ENCODE measurements around the gene RUNX1. TPM values are rescaled to one million over a fixed set of nuclear protein-coding genes. Genes with fewer than 3 reads are reported as not detected.

The RUNX1 gene
- total RNA-seq, 4 donors from 2014 or later, result 16.2 to 34.6 (median 26.4) TPM

DNA sequence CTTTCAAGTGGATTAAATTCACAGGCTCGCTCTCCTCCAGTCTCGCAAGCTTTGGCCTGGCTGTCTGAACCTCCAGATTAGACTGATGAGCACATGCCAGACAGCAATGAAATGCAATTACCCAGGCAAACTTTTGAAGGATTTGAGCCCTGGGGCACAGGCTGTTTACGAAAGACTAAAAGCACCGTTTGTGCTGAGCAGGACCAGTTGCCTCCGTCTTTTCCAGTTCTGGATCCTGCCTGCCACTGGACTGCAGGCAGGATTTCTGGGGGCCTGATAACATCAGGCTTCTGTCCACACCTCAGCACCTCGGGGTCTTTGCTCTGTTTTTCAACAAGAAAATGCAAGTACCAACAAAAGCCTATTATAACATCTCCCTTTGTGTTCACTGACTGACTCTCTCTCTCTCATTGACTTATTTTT is 234.6 kb downstream of the RUNX1 start:
- TF ChIP-seq, protein P1, sequence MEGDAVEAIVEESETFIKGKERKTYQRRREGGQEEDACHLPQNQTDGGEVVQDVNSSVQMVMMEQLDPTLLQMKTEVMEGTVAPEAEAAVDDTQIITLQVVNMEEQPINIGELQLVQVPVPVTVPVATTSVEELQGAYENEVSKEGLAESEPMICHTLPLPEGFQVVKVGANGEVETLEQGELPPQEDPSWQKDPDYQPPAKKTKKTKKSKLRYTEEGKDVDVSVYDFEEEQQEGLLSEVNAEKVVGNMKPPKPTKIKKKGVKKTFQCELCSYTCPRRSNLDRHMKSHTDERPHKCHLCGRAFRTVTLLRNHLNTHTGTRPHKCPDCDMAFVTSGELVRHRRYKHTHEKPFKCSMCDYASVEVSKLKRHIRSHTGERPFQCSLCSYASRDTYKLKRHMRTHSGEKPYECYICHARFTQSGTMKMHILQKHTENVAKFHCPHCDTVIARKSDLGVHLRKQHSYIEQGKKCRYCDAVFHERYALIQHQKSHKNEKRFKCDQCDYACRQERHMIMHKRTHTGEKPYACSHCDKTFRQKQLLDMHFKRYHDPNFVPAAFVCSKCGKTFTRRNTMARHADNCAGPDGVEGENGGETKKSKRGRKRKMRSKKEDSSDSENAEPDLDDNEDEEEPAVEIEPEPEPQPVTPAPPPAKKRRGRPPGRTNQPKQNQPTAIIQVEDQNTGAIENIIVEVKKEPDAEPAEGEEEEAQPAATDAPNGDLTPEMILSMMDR (IDR thresholded peaks at IDR 0.05; ENCODE audit: low read depth), result no peak

DNA sequence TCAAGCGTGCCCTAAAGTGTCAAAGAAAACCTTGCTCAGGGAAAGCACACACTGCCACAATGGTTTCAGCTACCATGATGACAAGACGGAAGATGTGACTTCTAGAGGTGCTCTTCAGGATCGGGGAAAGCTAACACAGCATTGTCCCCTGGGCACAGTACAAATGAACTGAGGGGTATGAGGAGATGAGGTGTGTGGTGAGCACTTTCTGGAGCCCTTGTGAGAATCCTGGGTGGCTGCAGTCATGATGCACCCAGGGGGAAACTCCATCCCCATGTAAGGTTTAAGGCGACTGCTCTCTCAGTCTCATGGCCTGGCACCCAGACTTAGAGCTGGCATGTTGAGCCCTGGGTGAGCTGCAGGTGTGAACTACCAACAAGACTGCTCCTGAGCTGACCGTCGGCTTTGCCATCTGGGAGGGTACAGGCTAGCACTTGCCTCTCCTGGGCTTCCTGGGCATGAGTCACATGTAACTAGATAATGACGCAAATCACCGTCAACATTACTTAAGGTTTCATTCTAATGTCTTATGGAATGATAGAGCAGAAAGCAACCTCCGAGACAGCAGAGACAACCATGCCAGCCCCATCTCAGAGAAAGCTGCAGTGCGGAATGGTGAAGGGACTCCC is 235.7 kb downstream of the RUNX1 start:
- TF ChIP-seq, protein P1 (IDR thresholded peaks at IDR 0.05; ENCODE audit: low read depth), result no peak

DNA sequence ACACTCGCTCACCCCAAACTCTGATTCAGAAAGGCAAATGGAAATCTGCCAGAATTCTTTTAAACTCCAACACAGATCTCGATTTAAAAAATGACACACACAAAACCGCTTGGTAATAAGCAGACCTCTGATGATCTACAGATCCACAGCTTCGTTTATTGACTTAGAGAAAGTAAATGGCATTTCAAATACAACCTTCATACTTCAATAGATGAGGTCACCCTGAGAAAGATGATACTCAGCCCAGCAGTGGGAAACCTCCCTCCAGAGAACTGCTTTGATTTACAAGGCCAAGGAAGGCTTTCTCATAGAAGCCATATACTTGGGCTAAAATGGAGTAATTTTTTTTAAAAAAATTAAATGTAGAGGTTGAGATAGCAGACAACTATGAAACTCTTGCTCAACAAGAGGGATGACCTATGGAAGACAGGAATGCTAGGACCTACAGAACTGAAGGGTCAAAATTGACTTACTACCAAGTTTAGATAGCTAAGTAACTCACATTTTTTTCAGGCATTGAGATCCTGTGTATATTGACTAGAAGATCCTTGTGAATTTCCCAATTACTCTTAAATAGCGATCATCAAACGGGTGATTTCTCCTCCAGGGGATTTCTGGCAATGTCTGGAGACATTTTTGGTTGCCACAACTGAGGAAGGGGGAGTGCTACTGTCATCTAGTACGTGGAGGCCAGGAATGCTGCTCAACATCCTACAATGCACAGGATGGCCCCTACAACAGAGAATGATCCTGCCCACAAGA is 236.4 kb downstream of the RUNX1 start:
- TF ChIP-seq, protein P1 (IDR thresholded peaks at IDR 0.05; ENCODE audit: low read depth), result no peak

DNA sequence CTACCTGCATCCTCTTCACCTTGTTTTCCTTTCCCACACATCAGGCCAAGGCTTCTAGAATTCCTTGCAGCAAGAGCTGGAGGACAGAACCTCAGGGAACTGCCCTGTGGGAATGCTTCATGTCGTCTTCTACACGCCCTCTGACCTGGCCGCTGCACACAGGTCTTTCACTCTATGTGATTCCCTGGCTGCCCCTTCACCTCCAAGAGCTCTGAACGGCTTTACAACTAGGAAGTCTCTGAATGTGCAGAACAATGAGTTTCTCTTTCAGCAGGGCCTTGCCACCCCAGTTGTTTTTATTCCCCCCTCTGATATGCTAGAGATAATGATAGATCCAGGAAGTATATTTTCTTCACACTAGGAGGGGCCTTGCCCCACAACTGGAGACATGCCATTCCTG is 237.7 kb downstream of the RUNX1 start:
- TF ChIP-seq, protein P1 (IDR thresholded peaks at IDR 0.05; ENCODE audit: low read depth), result no peak

DNA sequence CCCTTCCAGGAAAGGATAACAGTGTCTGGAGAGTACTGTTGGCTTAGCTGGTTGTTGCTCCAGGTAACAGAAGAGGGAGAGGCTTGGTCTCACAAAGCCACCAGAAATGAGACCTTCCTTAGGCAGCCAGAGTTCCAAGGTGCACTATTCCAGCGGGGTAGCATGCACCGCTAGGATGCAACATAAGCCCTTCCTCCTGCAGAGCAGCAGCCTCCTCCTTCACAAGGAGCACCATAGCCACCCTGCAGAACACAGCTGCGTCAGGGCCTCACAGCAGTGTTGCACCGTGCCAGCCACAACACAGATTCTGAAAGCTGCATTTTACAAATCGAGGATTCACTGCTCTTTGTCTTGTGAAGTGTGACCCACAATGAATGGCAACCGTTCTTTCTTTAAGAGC is 238.3 kb downstream of the RUNX1 start:
- TF ChIP-seq, protein P1 (IDR thresholded peaks at IDR 0.05; ENCODE audit: low read depth), result no peak

DNA sequence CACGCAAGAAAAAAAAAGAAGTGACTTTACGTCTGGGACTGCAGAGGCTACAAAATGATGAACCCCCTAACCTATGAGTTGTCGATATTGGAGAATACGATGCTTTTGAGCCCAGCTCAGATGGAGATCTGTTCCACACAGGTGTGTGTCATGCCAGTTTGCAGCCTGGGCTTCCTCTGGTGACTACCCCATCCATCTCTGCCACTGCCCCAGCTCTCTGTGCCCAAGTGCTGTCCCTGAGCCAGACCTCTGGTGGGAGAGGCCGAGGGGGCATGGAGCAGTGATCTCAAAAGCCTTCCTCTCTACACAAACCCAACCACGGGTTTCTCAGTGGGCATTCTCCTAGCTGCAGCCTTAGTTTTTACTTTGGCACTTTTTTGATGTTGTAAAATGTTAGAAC is 239.3 kb downstream of the RUNX1 start:
- TF ChIP-seq, protein P1 (IDR thresholded peaks at IDR 0.05; ENCODE audit: low read depth), result no peak

DNA sequence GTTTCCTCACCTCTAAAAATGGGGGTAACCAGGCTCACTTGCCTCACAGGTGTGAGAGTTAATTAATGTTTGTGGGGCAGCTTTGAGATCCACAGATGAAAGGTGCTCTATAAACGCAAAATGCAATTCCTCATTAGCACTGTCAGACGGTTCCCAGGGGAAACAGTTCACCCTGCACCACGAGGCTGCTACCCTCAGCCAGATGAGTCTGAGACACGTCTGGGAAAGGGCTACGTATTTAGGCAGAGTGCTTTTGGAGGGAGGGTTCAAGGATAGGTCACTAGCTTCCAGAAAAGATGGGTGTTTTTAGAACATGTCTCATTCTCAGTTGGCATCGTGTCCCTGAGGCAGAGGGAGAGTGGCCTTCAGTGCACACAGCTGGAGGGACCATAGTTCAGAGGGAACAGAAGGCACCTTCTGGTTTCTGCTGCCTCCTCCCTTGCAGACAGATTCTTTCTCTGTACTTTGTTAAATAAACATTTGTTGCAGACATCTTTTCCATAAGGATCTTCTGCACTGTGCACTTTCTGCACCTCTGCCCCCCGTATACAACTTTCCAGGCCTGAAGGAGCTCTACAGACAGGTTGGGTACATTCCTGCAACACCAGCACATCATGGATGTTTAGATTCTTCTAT is 240.4 kb downstream of the RUNX1 start:
- TF ChIP-seq, protein P1 (IDR thresholded peaks at IDR 0.05; ENCODE audit: low read depth), result no peak

Measured in subcutaneous adipose tissue (tissue), 4 donors.